K562 (cell line): ENCODE results near the gene BLVRA. TPM values are rescaled to one million over a fixed set of nuclear protein-coding genes. Genes with fewer than 3 reads are reported as not detected.
A peak's percentile ranks its signal among the peaks of the same experiment; 100 is the strongest.

Experiments used
- ATAC-seq: fragments of 200-7000 bp; cut with Tn5 transposase; 3 replicates; pipeline ENCODE4 v1.9.1; 2020; ENCODE audit warnings: moderate library complexity
- BruUV-seq: library from RNA; stranded (reverse); fragments of 400-500 nt; replicated peaks from 2 replicates; lab custom pipeline; 2021; lab: Mats Ljungman, UMichigan
- CTCF ChIA-PET: fragments of 300-600 bp; formaldehyde crosslinking; extraction: SDS; loops from one replicate; lab custom pipeline; 2021; ENCODE audit warnings: low intra/inter-chr PET ratio; lab: Yijun Ruan, JAX
- POLR2A ChIA-PET: fragments of 300-600, 350-650 bp; sonication (Branson Sonifier 250); formaldehyde crosslinking; extraction: SDS; loops from one replicate; lab custom pipeline; 2021; ENCODE audit warnings: antibody characterized with exemption, inconsistent platforms; lab: Yijun Ruan, JAX
- DNase-seq, 4 experiments: peaks; one replicate each; pipeline versions ENCODE4 v3.0.0 to v3.0.0-alpha.2; 2011 to 2018; ENCODE audit warnings: low spot score in 3 of 4, mixed read lengths in 3 of 4; ENCODE audit errors: extremely low read depth in 1 of 4
- FAIRE-seq: peaks from 2 replicates; lab custom pipeline; 2011; peaks lifted over from hg19 to GRCh38; lab: Jason Lieb, UNC
- H2AFZ ChIP-seq: 2 replicates; pipeline ENCODE4 v1.6.0; 2011; ENCODE audit warnings: low read depth, low read length, control low read depth, inconsistent platforms
- H3K27ac ChIP-seq: fragments of 200-600 bp; 3 replicates; pipeline ENCODE4 v1.8.0; 2011; ENCODE audit warnings: low read depth, mild to moderate bottlenecking, control low read depth, inconsistent platforms, low read length, moderate library complexity, mixed read lengths; ENCODE audit errors: extremely low read depth
- H3K27me3 ChIP-seq, 2 experiments: fragments of 300-600 bp in 1 of 2; 2 replicates in 1 of 2; 3 replicates in 1 of 2; pipeline versions ENCODE4 v1.6.0 to v1.8.0; 2011; ENCODE audit warnings: inconsistent platforms in 2 of 2, low read length in 2 of 2, mild to moderate bottlenecking in 1 of 2, mixed read lengths in 1 of 2, moderate library complexity in 1 of 2; ENCODE audit not compliant: control insufficient read depth in 2 of 2, insufficient read depth in 2 of 2
- H3K36me3 ChIP-seq: fragments of 300-600 bp; 3 replicates; pipeline ENCODE4 v1.8.0; 2011; ENCODE audit warnings: mild to moderate bottlenecking, low read length, inconsistent platforms; ENCODE audit not compliant: control insufficient read depth, insufficient read depth
- H3K4me1 ChIP-seq, 2 experiments: fragments of 200-600 bp in 1 of 2; replicated peaks in 1 of 2; 2 replicates in 1 of 2; 3 replicates in 1 of 2; pipeline versions ENCODE4 v1.5.1 to v1.8.0; 2011; ENCODE audit warnings: inconsistent platforms in 2 of 2, low read length in 2 of 2, mild to moderate bottlenecking in 1 of 2, mixed read lengths in 1 of 2, moderate library complexity in 1 of 2; ENCODE audit not compliant: control insufficient read depth in 2 of 2, insufficient read depth in 2 of 2
- H3K4me2 ChIP-seq: 2 replicates; pipeline ENCODE4 v1.6.1; 2011; ENCODE audit warnings: low read length, control low read depth, inconsistent platforms, mixed read lengths; ENCODE audit not compliant: insufficient read depth
- H3K4me3 ChIP-seq: fragments of 200-600 bp; sonication (generic), shearing (Covaris generic); 2 replicates; pipeline ENCODE4 v1.5.1; 2016; ENCODE audit warnings: control low read depth, inconsistent platforms
- H3K79me2 ChIP-seq: fragments of 200-600 bp; 3 replicates; pipeline ENCODE4 v1.8.0; 2011; ENCODE audit warnings: low read length, inconsistent platforms; ENCODE audit not compliant: control insufficient read depth, insufficient read depth
- H3K9ac ChIP-seq, 2 experiments: 2 replicates each; pipeline versions ENCODE4 v1.6.0 to v1.6.1; 2011; ENCODE audit warnings: low read depth in 2 of 2, low read length in 2 of 2, control low read depth in 1 of 2, inconsistent platforms in 1 of 2, mild to moderate bottlenecking in 1 of 2, mixed read lengths in 1 of 2; ENCODE audit not compliant: insufficient read depth in 1 of 2
- H3K9me1 ChIP-seq: one replicate; pipeline ENCODE4 v1.6.0; 2011; ENCODE audit warnings: inconsistent platforms, mild to moderate bottlenecking, low read length, moderate library complexity; ENCODE audit not compliant: control insufficient read depth, insufficient read depth
- H3K9me3 ChIP-seq: replicated peaks from 2 replicates; pipeline ENCODE4 v1.5.1; 2011; ENCODE audit warnings: low read depth, low read length, inconsistent platforms; ENCODE audit not compliant: control insufficient read depth, insufficient read depth
- H4K20me1 ChIP-seq: replicated peaks from 2 replicates; pipeline ENCODE4 v1.6.1; 2011; ENCODE audit warnings: low read length, inconsistent platforms, mixed read lengths; ENCODE audit not compliant: control insufficient read depth, insufficient read depth
- WGBS: fragments of 100-300 bp; shearing (Covaris generic); methylation state at CpG from one replicate; pipeline ENCODE4 v1.1.6; 2016; ENCODE audit warnings: low coverage, mixed read lengths; ENCODE audit not compliant: insufficient coverage; ENCODE audit errors: missing lambda C conversion rate; 5-methylcytosine and 5-hydroxymethylcytosine counted together
- in situ Hi-C: fragments of 300-500 bp; cut with MboI; formaldehyde crosslinking; loops from 4 replicates; pipeline ENCODE4 v1.15.0; 2018; ENCODE audit warnings: inconsistent platforms, mixed read lengths
- intact Hi-C: fragments of 100-400 bp; cut with micrococcal nuclease; formaldehyde crosslinking; loops from 2 replicates; pipeline ENCODE4 v1.14.2; 2022
- polyA plus RNA-seq, 8 experiments: library from polyadenylated mRNA; depleted of rRNA in 4 of 8; stranded (reverse) in 5 of 8; unstranded in 3 of 8; fragments of >200 nt; fragmentation: Nextera tagmentation in 2 of 8; fragmentation: Illumina TruSeq in 1 of 8; extraction: Ambion mirVana in 2 of 8; extraction: Trizol in 1 of 8; gene quantifications; 2 replicates each; pipeline versions ENCODE4 v1.2.1 to v1.2.3, GENCODE V29; 2011 to 2014; ENCODE audit warnings: inconsistent platforms in 1 of 8, missing spikeins in 1 of 8
- total RNA-seq, 7 experiments: library from RNA; depleted of rRNA in 6 of 7; stranded (reverse); fragments of >200 nt in 6 of 7; fragmentation: Illumina TruSeq in 2 of 7; extraction: Trizol in 2 of 7; gene quantifications; 2 replicates each; pipeline versions ENCODE4 v1.2.1 to v1.2.3, GENCODE V29; 2011 to 2021; ENCODE audit warnings: low replicate concordance in 1 of 7
- TF ChIP-seq, protein P1 (sequence below), 2 experiments: fragments of 450-650 bp in 1 of 2; sonication (generic) in 1 of 2; formaldehyde crosslinking in 1 of 2; IDR thresholded peaks; 2 replicates each; pipeline versions ENCODE4 v1.7.1 to v1.9.0; 2016 to 2022; ENCODE audit warnings: inconsistent platforms in 1 of 2, mild to moderate bottlenecking in 1 of 2, missing genetic modification reagents in 1 of 2
- TF ChIP-seq, protein P2 (sequence below): fragments of 250-450 bp; sonication (Bioruptor Pico); IDR thresholded peaks from 2 replicates; pipeline ENCODE4 v1.8.0; 2022; ENCODE audit warnings: moderate library complexity, mild to moderate bottlenecking, inconsistent platforms

Gene BLVRA
- total and polyA plus RNA-seq, 9 of the 15 experiments (the other 6 are each of a cell fraction or from before 2014, with no cell fraction given) = 48.5 to 147 (median 61.5) TPM

DNA sequence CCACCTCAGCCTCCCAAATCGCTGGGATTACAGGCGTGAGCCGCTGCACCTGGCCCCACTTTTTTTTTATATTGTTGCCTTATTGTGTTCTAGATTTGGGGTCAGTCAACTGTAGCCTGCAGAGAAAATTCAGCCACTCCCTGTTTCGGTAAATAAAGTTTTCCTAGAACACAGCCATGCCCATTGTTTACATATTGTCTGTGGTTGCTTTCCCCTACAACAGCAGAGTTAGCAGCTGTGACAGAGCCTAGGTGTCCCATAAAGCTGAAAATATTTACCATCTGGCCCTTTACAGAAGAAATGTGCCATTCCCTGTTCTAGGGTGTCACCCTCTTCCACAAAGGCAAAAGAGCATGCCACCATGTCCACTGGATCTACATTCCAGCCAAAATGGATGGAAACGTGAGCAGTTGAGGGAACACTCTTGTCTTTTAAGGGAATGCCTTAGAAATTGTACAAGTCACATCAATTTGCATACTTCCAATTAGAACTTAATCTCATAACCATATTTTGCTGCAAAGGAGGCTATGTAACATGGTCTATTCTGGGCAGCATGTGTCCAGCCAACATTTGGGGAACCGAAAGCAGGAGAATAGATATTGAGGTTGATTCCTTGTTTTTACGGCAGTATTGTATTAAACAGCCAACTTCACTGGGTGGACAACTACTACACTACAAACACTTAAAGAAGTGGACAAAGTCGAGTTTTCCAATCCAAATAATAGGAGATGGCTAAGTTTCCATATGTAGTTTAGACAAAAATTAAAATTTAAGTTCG lies 11.0 kb upstream of the BLVRA start:
- H3K4me2 ChIP-seq = no peak overlapping the region
- 52% methylated on average over 9 of the region's 9 CpGs for WGBS
- BruUV-seq = no TSS peak
- no peaks in the 10 kb centered on the region for H3K9me3 ChIP-seq
- DNase-seq (no peak), FAIRE-seq (no peak), ATAC-seq (no peak)
- POLR2A ChIA-PET = interaction anchor here (1.2 kb wide), 1 partner anchor 13 kb away, joined by 4 read pairs; no protein-coding TSS in a partner anchor
- no peak overlapping the region for H3K27ac ChIP-seq
- no peak overlapping the region for H3K4me3 ChIP-seq
- intact Hi-C loops = no loop called here
- TF ChIP-seq, protein P1, sequence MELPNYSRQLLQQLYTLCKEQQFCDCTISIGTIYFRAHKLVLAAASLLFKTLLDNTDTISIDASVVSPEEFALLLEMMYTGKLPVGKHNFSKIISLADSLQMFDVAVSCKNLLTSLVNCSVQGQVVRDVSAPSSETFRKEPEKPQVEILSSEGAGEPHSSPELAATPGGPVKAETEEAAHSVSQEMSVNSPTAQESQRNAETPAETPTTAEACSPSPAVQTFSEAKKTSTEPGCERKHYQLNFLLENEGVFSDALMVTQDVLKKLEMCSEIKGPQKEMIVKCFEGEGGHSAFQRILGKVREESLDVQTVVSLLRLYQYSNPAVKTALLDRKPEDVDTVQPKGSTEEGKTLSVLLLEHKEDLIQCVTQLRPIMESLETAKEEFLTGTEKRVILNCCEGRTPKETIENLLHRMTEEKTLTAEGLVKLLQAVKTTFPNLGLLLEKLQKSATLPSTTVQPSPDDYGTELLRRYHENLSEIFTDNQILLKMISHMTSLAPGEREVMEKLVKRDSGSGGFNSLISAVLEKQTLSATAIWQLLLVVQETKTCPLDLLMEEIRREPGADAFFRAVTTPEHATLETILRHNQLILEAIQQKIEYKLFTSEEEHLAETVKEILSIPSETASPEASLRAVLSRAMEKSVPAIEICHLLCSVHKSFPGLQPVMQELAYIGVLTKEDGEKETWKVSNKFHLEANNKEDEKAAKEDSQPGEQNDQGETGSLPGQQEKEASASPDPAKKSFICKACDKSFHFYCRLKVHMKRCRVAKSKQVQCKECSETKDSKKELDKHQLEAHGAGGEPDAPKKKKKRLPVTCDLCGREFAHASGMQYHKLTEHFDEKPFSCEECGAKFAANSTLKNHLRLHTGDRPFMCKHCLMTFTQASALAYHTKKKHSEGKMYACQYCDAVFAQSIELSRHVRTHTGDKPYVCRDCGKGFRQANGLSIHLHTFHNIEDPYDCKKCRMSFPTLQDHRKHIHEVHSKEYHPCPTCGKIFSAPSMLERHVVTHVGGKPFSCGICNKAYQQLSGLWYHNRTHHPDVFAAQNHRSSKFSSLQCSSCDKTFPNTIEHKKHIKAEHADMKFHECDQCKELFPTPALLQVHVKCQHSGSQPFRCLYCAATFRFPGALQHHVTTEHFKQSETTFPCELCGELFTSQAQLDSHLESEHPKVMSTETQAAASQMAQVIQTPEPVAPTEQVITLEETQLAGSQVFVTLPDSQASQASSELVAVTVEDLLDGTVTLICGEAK (IDR thresholded peaks at IDR 0.05) = peak; percentile 49; the same call in 1 of the 2 replicates
- TF ChIP-seq, protein P1 (CRISPR knock-in tag; IDR thresholded peaks at IDR 0.05) = no peak
- TF ChIP-seq, protein P2, sequence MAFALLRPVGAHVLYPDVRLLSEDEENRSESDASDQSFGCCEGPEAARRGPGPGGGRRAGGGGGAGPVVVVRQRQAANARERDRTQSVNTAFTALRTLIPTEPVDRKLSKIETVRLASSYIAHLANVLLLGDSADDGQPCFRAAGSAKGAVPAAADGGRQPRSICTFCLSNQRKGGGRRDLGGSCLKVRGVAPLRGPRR (CRISPR knock-in tag) = no peak
- no peaks in the 10 kb centered on the region for H3K27me3 ChIP-seq
- no peaks in the 10 kb centered on the region for H4K20me1 ChIP-seq
- no peaks in the 10 kb centered on the region for H3K9me1 ChIP-seq
- no peaks in the 10 kb centered on the region for H3K79me2 ChIP-seq
- H2AFZ ChIP-seq = peak overlapping the region; percentile 56; the same call in 1 of the 2 replicates
- no peaks in the 10 kb centered on the region for H3K36me3 ChIP-seq
- in situ Hi-C loops = no loop called here
- CTCF ChIA-PET = no interaction called here
- H3K4me1 ChIP-seq = peaks cover 19 to 22% of the 10 kb centered on the region in 2 experiments
- H3K9ac ChIP-seq = no peak overlapping the region; a peak in 1 of 4 replicates
